Heart right ventricle (tissue), 16 donors: ENCODE data around the gene C2orf49. TPM values are rescaled to one million over a fixed set of nuclear protein-coding genes. Genes with fewer than 3 reads are reported as not detected.

Experiments
- ATAC-seq, 8 donors: fragments of 200-7000 bp; cut with Tn5 transposase; one replicate each; pipeline ENCODE4 v1.9.1; 2020; ENCODE audit warnings: mild to moderate bottlenecking in 8 of 8, moderate library complexity in 8 of 8, moderate number of reproducible peaks in 1 of 8
- DNase-seq, 2 donors: peaks; one replicate each; pipeline ENCODE4 v3.0.0-alpha.2; 2020
- H3K27ac ChIP-seq, 10 donors: fragments of 200-600 bp; sonication (generic) in 2 of 10; one replicate each; pipeline versions ENCODE4 v1.5.0 to v1.8.0; 2020 to 2022; ENCODE audit warnings: mild to moderate bottlenecking in 3 of 10
- H3K27me3 ChIP-seq, 7 donors: fragments of 200-600 bp; one replicate each; pipeline ENCODE4 v1.8.0; 2021 to 2022; ENCODE audit warnings: mild to moderate bottlenecking in 2 of 7
- H3K36me3 ChIP-seq, 9 donors: fragments of 200-600 bp; sonication (generic) in 1 of 9; one replicate each; pipeline versions ENCODE4 v1.5.0 to v1.8.0; 2020 to 2022; ENCODE audit warnings: mild to moderate bottlenecking in 2 of 9
- H3K4me1 ChIP-seq, 9 donors: fragments of 200-600 bp; sonication (generic) in 1 of 9; one replicate each; pipeline versions ENCODE4 v1.5.0 to v1.8.0; 2020 to 2022; ENCODE audit warnings: mild to moderate bottlenecking in 4 of 9
- H3K4me3 ChIP-seq, 10 donors: fragments of 200-600 bp; sonication (generic) in 2 of 10; one replicate each; pipeline versions ENCODE4 v1.5.0 to v1.8.0; 2020 to 2022; ENCODE audit warnings: mild to moderate bottlenecking in 7 of 10, moderate library complexity in 2 of 10
- H3K9me3 ChIP-seq, 11 donors: fragments of 200-600 bp in 10 of 11; sonication (generic) in 2 of 11; one replicate each; pipeline versions ENCODE4 v1.5.0 to v1.8.0; 2013 to 2022; ENCODE audit warnings: mild to moderate bottlenecking in 2 of 11, control low read depth in 1 of 11, moderate library complexity in 1 of 11
- CTCF ChIP-seq, 9 donors: fragments of 200-600 bp; sonication (generic) in 2 of 9; IDR thresholded peaks; one replicate each; pipeline versions ENCODE4 v1.5.0 to v1.8.0; 2021 to 2022; ENCODE audit warnings: antibody characterized with exemption in 9 of 9, mild to moderate bottlenecking in 5 of 9, moderate library complexity in 1 of 9
- WGBS, 2 donors: extraction: QIAGEN DNeasy Blood & Tissue Kit; methylation state at CpG; one replicate each; pipeline ENCODE4 v1.1.7; 2013; ENCODE audit warnings: inconsistent platforms in 1 of 2; 5-methylcytosine and 5-hydroxymethylcytosine counted together
- intact Hi-C, 10 donors: fragments of 100-400 bp; cut with DNase I; formaldehyde crosslinking; loops; one replicate each; pipeline versions ENCODE4 v1.11.1 to v1.14.2; 2022
- polyA plus RNA-seq, 2 donors: library from polyadenylated mRNA; stranded (reverse); fragments of 200-250 nt; gene quantifications; one replicate each; pipeline ENCODE4 v1.2.3, GENCODE V29; 2013
- total RNA-seq, 10 donors: library from RNA; stranded (reverse); fragmentation: NEBNext Ultra II Directional in 3 of 10; extraction: Animal tissue kit (Norgen Biotek cat#: 25700) in 3 of 10; gene quantifications; one replicate each; pipeline versions ENCODE4 v1.2.1 to v1.2.4, GENCODE V29; 2021 to 2023
- donor health status: Arrhythmogenic right ventricular cardiomyopathy.
- donor health status: ischemic (EF 13 %, LVEDD 7.1; RV severe dilation, severe dysfunction).
- donor health status: healthy with polysubstance abuse.
- donor health status: DM: no; HTN: yes; CAD: no.
- donor health status: DM: no; HTN: no; CAD: no.
- donor health status: ischemic (EF 25% LVEDD 6.9; RV normal size, moderate dysfunction).
- donor health status: ischemic (EF 25% LVEDD 5.7; RV mildly dilated, moderate dysfunction).
- donor health status: healthy.
- donor health status: DM: yes; HTN: yes; CAD: no.
- donor health status: Ischemic cardiomyopathy.
- donor health status: ischemic (EF 35%, LVEDD 5.7; RV mildly dilated, moderate dysfunction).
- donor health status: nonischemic (EF 11% LVEDD 7.7; RV severe dilation, severe dysfunction).
- donor health status: DM: yes; HTN: yes; CAD: no.
- donor health status: PGD.
- donor health status: ischemic (EF 29% LVEDD 5.4; RV normal size, mild dysfunction).
- donor health status: nonischemic (EF 23%, LVEDD 6.1; RV moderate dilation, normal function).

Gene C2orf49
- total and polyA plus RNA-seq, 12 donors = 9.0 to 22.9 (median 16.2) TPM

- no peak for TF ChIP-seq CTCF (IDR thresholded peaks at IDR 0.05)
- H3K4me1 ChIP-seq = peaks cover 0 to 14% (median 0%) of the 10 kb centered on the region in 9 donors
- 77 to 80% methylated on average over 7 of the region's 7 CpGs for WGBS, 2 donors
Measured at GRCh38 chr2:105307146-105307545, 30.2 kb upstream of the C2orf49 start.

GRCh38 chr2:105307550-105307949 lies 29.8 kb upstream of the C2orf49 start:
- Histone ChIP-seq H3K27me3 (no peaks in the 10 kb centered on the region), H3K36me3 (peaks cover 0 to 38% (median 8%) of the 10 kb centered on the region in 9 donors), H3K9me3 (peaks cover 0 to 5% (median 0%) of the 10 kb centered on the region in 11 donors), H3K4me3 (no peak overlapping the region), H3K4me1 (peaks cover 0 to 14% (median 0%) of the 10 kb centered on the region in 9 donors), H3K27ac (no peak overlapping the region)
- TF ChIP-seq CTCF (IDR thresholded peaks at IDR 0.05) = no peak
- intact Hi-C loops = no loop called here
- WGBS, 2 donors = 69 to 72% methylated on average over 19 of the region's 19 CpGs
- ATAC-seq = peak in 4 of 8 donors; percentile 8 to 30 (median 24)
- no peak for DNase-seq

More at GRCh38 chr2:105307146-105307545, 30.2 kb upstream of the C2orf49 start:
- DNase-seq = no peak
- ATAC-seq = peak in 1 of 8 donors; percentile 5
- Histone ChIP-seq H3K4me3 (no peak overlapping the region), H3K9me3 (peaks cover 0 to 5% (median 0%) of the 10 kb centered on the region in 11 donors), H3K36me3 (peaks cover 0 to 38% (median 8%) of the 10 kb centered on the region in 9 donors), H3K27me3 (no peaks in the 10 kb centered on the region), H3K27ac (no peak overlapping the region)
- intact Hi-C loops = no loop called here

- intact Hi-C loops = no loop called here
- WGBS, 2 donors = 88 to 93% methylated on average over 17 of the region's 17 CpGs
- ATAC-seq = peak in 2 of 8 donors; percentile 24 to 46
Measured at GRCh38 chr2:105307962-105308361, 29.4 kb upstream of the C2orf49 start.

GRCh38 chr2:105308382-105309146 lies 28.8 kb upstream of the C2orf49 start:
- ATAC-seq (peak in 2 of 8 donors; percentile 11 to 18), DNase-seq (no peak)
- Histone ChIP-seq H3K27ac (no peak overlapping the region), H3K27me3 (no peaks in the 10 kb centered on the region), H3K4me3 (no peak overlapping the region), H3K9me3 (peaks cover 0 to 5% (median 0%) of the 10 kb centered on the region in 11 donors), H3K4me1 (peaks cover 0 to 16% (median 0%) of the 10 kb centered on the region in 9 donors), H3K36me3 (peaks cover 0 to 38% (median 8%) of the 10 kb centered on the region in 9 donors)
- TF ChIP-seq CTCF (IDR thresholded peaks at IDR 0.05) = no peak
- WGBS, 2 donors = 94 to 95% methylated on average over 15 of the region's 15 CpGs
- intact Hi-C loops = no loop called here

More at GRCh38 chr2:105307962-105308361, 29.4 kb upstream of the C2orf49 start:
- Histone ChIP-seq H3K9me3 (peaks cover 0 to 5% (median 0%) of the 10 kb centered on the region in 11 donors), H3K27me3 (no peaks in the 10 kb centered on the region), H3K36me3 (peaks cover 0 to 38% (median 8%) of the 10 kb centered on the region in 9 donors), H3K4me3 (no peak overlapping the region), H3K4me1 (peaks cover 0 to 14% (median 0%) of the 10 kb centered on the region in 9 donors), H3K27ac (no peak overlapping the region)
- no peak for DNase-seq
- no peak for TF ChIP-seq CTCF (IDR thresholded peaks at IDR 0.05)
